ENCODE results near the gene OXGR1.

OXGR1 gene

DNA sequence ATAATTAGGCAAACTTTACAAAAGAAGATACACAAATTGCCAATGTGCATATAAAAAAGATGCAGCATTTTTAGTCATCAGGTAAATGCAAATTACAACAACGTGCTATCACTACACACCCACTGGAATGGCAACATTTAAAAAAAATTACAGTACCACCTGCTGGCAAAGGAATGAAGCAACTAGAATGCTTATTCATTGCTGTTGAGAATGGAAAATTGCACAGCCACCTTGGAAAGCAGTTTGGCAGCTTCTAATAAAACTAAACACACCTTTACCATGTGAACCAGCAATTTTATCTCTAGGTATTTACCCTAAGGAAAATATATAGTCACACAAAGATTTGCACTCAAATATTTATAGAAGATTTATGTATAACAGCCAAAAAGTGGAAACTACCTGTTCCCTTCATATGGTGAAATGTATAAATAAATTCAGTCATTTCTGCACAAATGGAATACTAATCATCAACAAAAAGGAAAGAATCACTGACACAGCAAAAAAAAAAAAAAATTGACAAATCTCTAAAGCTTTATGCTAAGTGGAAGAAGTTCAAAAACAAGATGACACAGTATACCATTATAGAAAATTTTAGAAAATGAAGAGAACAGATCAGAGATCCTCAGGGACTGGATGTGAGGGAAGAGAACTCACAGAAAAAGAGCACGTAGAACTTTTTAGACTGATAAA is 30.3 kb downstream of the OXGR1 start:
- no peak for DNase-seq (ENCODE audit: low spot score)

DNA sequence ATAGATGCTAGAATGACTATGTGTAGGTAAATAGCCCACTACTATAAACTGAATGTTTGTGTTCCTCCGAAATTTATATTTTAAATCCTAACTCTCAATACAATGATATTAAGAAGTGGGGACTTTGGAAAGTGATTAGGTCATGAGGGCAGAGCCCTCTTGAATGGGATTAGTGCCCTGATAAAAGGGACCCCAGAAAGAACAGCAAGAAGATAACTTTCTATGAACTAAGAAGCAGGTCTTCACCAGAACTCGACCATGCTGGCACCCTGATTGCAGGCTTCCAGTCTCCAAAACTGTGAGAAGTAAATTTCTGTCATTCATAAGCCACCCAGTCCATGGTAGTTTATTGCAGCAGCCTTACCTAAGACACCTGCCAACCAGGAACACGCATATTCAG is 33.9 kb downstream of the OXGR1 start:
- no peak for DNase-seq (ENCODE audit: low spot score)

DNA sequence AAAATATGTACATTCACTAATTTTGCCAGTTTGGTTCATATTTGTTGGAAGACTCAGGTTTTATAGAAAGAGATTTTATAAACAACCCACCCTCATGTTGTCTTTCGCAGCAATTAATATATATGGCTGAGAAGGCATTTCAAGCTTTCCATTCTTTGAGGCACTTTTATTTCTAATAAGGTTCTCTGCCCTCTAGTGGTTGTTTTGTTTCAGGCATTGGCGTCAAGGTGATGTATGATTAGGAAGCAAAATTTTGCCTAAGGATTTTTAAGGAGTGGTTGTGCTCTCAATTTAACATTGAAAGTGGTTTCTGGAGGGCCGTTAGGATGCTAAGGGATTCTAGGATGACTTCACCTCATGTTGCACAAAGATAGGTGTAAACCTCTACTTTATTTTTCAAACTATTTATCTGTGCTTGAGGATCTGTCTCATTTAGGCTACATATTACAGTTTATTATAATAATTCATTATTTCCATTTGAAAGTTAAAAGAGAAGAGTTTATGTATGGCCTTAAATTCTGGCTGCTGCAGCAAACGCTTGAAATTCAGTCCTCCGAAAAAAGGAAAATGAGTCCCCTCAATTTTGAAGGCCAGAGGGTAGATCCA is 35.9 kb downstream of the OXGR1 start:
- no peak for DNase-seq (ENCODE audit: low spot score)

DNA sequence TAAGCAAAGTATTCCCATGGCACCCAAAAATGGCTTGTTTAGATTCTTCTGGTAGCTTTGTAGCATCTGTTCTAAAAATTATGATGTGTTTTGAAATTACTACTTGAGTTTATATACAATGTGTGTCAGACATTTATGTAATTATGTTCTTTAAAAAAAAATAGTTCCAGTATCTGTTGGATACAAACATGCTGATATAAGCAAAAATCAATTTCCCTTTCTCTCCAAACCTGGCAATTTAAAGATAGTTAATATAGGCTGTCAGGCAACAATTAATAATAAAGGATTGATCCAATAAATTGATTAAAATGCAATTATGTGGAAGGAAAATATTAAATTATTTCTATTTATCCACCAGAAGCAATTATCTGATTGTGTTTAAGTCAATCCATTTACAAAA is 41.7 kb downstream of the OXGR1 start:
- no peak for DNase-seq (ENCODE audit: low spot score)

DNA sequence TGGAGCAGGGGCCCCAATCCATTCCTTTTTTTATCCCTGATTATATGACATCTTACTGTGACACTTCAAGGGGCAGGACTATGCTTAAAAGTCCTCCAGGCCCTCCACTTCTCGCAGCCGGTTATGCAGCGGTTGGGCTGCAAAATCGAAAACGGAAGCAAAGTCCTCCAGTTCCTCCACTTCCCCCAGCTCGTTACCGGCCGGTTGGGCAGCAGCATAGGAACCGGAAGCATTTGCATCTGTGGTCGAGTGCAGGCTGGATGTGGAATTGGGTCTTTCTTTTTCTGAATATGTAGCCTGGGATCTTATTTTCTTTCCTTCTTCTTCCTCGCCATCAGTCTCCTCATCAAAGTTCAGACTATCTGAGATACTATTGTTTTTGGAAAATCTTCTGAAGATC is 46.1 kb downstream of the OXGR1 start:
- DNase-seq (ENCODE audit: low spot score) = no peak

DNA sequence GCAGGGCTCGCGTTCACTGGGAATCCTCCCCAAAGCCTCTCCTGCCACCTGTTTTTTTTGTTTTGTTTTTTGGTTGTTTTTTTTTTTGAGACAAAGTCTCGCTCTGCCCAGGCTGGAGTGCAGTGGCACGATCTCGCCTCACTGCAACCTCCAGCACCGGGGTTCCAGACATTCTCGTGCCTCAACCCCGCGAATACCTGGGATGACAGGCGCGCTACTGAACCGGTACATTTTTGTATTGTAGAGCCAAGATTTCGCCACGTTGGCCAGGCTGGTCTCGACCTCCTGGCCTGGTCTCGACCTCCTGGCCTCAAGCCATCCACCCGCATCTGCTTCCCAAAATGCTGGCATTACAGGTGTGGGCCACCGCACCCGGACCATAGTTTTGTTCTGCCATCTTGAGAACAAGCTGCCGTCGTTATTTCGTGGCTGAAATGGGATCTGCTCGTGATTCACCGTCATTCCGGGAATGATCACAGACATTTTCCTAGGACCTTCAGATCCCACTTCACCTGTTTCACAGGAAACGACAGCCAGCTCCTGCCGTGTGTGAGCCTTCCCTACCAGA is 46.8 kb downstream of the OXGR1 start:
- no peak for DNase-seq (ENCODE audit: low spot score)

DNA sequence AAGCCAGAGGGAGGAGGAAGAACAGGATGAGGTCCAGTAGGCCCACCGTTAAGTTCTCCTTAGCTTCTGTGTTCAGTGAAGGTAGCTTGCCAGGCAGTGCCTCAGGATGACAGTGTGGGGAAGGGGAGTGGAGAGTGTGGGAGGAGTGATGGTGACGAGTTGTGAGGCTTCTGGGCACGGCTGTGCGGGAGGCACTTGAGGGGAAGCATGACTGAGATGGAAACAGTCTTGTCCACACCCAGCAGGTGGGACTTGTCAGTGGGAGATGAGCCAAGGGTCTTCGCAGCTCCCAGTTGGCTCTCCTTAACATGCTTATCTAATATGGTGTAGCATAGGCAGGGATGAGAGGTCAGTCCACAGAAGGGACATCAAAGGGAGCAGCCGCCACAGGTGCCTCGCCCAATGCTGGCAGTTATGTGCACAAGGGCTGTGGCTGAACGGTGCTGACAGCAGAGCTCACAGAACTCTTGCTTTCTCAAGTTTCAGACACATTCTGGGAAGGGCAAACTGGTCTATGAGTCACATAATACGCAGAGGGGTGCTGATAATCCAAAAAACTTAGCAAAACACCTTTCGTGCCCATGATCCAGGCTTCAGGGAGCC is 47.5 kb downstream of the OXGR1 start:
- no peak for DNase-seq (ENCODE audit: low spot score)

DNA sequence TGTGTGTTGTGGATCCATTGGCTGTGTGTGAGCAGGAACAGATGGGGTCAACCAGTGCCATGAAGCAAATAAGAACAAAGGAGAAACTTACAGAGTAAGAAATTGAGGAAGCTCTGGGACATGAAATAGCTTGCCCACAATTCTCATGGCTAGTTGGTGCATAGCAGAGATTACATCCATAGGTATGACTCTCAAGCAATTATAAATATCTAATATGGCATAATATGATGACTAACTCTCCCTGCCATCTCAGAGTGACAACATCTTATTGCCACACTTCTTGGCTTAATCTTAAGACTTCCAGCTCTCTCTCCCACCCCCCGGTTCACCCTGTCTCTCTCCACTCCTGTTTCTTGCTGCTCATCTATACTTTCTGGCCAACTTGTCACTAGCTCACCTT is 53.3 kb downstream of the OXGR1 start:
- no peak for DNase-seq (ENCODE audit: low spot score)

DNA sequence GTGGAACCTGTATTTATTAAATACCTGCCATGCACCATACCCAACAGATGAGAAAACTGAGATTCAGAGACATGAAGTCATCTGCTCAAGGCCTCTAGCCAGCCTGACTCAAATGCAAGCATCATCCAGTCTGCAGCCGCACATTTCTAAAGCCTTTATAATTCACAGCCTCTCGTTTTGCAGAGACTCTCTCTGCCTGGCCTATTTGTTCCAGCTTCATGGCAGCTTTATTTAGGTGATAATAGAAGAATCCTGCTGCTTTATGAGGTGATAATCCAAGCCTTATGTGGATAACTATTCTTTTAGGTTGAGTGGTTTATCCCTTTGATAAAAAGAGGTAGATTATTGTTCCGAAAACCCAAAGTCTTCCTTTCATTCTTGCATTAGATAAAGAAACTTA is 58.4 kb downstream of the OXGR1 start:
- no peak for DNase-seq (ENCODE audit: low spot score)

All from CD4-positive, alpha-beta T cell treated with Interleukin-6 at 100 ng/mL for 8 hours (primary cell).